NCI-H2227 treated with DMSO at 0.1 percent for 48 hours (cell line): ENCODE data around the gene FRMD6.

Experiments used
- DNase-seq: peaks from one replicate; lab custom pipeline; 2025; lab: John Stamatoyannopoulos, UW

The FRMD6 gene

GRCh38 chr14:51780006-51780692 is 128.4 kb downstream of the FRMD6 start:
- DNase-seq = peak; percentile 70
